Rectal smooth muscle tissue (tissue), 1 donor: Measurements from ENCODE around the gene RALGAPA2.
A peak's percentile ranks its signal among the peaks of the same experiment; 100 is the strongest.

Experiments used
- H3K27ac ChIP-seq: one replicate; pipeline ENCODE4 v1.7.0; 2013; ENCODE audit warnings: low read depth, low read length, inconsistent platforms
- H3K27me3 ChIP-seq: one replicate; pipeline ENCODE4 v1.7.0; 2013; ENCODE audit warnings: low read length; ENCODE audit not compliant: control insufficient read depth, insufficient read depth
- H3K36me3 ChIP-seq: one replicate; pipeline ENCODE4 v1.7.0; 2013; ENCODE audit warnings: low read length; ENCODE audit not compliant: control insufficient read depth, insufficient read depth
- H3K4me1 ChIP-seq: one replicate; pipeline ENCODE4 v1.7.0; 2013; ENCODE audit warnings: low read length; ENCODE audit not compliant: control insufficient read depth, insufficient read depth
- H3K4me3 ChIP-seq: one replicate; pipeline ENCODE4 v1.7.0; 2013; ENCODE audit warnings: low read length
- H3K9ac ChIP-seq: one replicate; pipeline ENCODE4 v1.7.0; 2013; ENCODE audit warnings: low read length

Gene RALGAPA2

DNA sequence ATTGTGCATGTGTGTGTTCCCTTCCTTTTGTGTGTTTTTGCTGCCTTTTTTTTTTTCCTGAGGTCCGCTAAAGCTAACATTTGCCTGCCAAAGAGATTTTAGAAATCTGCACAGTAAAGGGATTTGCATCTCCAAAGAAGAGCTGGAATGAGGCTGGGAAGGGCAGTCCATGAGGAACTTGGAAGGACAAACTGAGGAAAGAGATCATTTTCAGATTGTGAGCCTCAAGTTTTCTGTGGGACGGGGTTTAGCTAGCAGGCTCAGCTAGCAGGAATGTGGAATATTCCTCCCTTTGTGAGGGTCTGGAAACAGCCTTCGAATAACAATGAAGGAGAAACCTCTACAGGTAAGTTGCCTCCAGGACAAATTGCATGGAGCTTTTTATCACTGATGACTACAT is 340.8 kb downstream of the RALGAPA2 start:
- Histone ChIP-seq H3K4me1 (no peaks in the 10 kb centered on the region), H3K9ac (no peak overlapping the region), H3K4me3 (no peak overlapping the region), H3K27ac (no peak overlapping the region), H3K36me3 (no peaks in the 10 kb centered on the region), H3K27me3 (peaks cover 8% of the 10 kb centered on the region)

DNA sequence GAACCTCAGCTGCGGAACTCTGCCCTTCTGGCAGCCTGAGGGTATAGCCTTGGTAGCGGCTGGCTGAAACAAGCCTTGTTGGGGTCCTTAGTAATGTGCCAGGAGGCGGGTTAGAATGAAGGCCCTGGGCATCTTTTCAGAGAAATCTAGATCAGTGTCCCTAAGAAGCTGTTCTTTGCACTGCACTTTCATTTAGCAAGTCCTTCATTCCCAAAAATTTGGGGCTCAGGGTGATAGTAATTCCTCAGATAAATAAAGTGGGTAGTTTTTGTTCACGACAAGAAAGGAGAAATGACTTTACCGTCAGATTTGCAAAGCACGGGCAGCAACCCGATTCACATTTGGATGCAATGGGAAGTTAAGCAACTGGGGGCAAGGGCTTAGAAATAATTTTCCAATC is 341.4 kb downstream of the RALGAPA2 start:
- Histone ChIP-seq H3K36me3 (no peaks in the 10 kb centered on the region), H3K27ac (no peak overlapping the region), H3K27me3 (peaks cover 8% of the 10 kb centered on the region), H3K4me1 (no peaks in the 10 kb centered on the region), H3K4me3 (no peak overlapping the region), H3K9ac (no peak overlapping the region)

GRCh38 chr20:20370094-20370575 is 342.3 kb downstream of the RALGAPA2 start:
- Histone ChIP-seq H3K36me3 (no peaks in the 10 kb centered on the region), H3K9ac (no peak overlapping the region), H3K27ac (no peak overlapping the region), H3K27me3 (peaks cover 10% of the 10 kb centered on the region), H3K4me3 (no peak overlapping the region), H3K4me1 (no peaks in the 10 kb centered on the region)

- Histone ChIP-seq H3K27me3 (peaks cover 12% of the 10 kb centered on the region), H3K27ac (no peak overlapping the region), H3K4me3 (peak overlapping the region; percentile 41), H3K4me1 (no peaks in the 10 kb centered on the region), H3K36me3 (no peaks in the 10 kb centered on the region), H3K9ac (no peak overlapping the region)
Measured at GRCh38 chr20:20369250-20370093, 343.0 kb downstream of the RALGAPA2 start.

DNA sequence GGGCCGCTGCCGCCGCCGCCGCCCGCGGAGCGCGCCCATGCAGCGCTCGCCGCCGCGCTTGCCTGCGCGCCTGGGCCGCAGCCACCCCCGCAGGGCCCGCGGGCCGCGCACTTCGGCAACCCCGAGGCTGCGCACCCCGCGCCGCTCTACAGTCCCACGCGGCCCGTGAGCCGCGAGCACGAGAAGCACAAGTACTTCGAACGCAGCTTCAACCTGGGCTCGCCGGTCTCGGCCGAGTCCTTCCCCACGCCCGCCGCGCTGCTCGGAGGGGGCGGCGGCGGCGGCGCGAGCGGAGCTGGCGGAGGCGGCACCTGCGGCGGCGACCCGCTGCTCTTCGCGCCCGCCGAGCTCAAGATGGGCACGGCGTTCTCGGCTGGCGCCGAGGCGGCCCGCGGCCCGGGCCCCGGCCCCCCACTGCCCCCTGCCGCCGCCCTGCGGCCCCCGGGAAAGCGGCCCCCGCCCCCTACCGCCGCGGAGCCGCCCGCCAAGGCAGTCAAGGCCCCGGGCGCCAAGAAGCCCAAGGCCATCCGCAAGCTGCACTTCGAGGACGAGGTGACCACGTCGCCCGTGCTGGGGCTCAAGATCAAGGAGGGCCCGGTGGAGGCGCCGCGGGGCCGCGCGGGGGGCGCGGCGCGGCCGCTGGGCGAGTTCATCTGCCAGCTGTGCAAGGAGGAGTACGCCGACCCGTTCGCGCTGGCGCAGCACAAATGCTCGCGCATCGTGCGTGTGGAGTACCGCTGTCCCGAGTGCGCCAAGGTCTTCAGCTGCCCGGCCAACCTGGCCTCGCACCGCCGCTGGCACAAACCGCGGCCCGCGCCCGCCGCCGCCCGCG is 343.8 kb downstream of the RALGAPA2 start:
- Histone ChIP-seq H3K36me3 (no peaks in the 10 kb centered on the region), H3K27ac (no peak overlapping the region), H3K9ac (no peak overlapping the region), H3K4me1 (no peaks in the 10 kb centered on the region), H3K4me3 (peak overlapping the region; percentile 52), H3K27me3 (peaks cover 20% of the 10 kb centered on the region)

DNA sequence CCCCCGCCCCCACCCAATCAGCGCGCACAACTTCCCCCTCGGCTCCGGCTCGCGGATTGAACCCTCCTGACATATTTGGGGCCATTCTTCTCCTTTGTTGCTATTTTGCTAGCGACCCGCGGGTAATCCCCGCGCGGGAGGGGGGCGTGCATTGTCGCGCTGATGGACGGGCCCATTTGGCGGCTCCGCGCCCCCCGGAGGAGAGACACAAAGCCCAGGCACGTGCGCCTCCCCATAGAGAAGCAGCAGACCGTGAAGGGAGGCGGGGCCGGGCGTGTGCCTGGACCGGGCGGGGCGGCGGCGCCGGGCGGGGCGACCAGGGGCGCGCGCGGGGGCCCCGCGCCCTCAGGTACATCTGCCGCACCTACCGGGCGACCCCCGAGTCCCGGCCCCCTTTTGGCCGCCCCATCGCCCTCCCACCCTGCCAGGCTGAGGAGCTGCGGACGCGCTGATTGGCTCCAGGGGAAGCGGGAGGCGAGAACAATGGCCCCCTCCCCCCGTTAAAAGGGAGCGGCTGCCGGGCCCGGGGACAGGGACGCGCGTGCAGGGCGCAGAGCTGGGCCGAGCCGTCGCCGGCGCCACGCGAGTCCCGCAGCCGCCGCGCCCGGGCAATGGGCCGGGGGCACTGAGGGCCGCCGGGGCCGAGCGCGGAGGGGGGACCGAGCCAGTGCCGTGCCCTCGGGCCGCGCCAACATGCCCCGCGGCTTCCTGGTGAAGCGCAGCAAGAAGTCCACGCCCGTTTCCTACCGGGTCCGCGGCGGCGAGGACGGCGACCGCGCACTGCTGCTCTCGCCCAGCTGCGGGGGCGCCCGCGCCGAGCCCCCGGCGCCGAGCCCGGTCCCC is 344.6 kb downstream of the RALGAPA2 start, which contains the start of gene INSM1:
Gene INSM1, plus strand, starts transcription at position 530 of the 843 bp plus-strand sequence. Its CDS starts 164 bp downstream, at position 694.
- H3K36me3 ChIP-seq, result no peaks in the 10 kb centered on the region
- H3K9ac ChIP-seq, result no peak within 1 kb of the TSS
- no peaks in the 10 kb centered on the region for H3K4me1 ChIP-seq
- H3K27me3 ChIP-seq, result peaks cover 23% of the 10 kb centered on the region
- peak within 1 kb of the TSS; percentile 52 for H3K4me3 ChIP-seq
- no peak within 1 kb of the TSS for H3K27ac ChIP-seq

DNA sequence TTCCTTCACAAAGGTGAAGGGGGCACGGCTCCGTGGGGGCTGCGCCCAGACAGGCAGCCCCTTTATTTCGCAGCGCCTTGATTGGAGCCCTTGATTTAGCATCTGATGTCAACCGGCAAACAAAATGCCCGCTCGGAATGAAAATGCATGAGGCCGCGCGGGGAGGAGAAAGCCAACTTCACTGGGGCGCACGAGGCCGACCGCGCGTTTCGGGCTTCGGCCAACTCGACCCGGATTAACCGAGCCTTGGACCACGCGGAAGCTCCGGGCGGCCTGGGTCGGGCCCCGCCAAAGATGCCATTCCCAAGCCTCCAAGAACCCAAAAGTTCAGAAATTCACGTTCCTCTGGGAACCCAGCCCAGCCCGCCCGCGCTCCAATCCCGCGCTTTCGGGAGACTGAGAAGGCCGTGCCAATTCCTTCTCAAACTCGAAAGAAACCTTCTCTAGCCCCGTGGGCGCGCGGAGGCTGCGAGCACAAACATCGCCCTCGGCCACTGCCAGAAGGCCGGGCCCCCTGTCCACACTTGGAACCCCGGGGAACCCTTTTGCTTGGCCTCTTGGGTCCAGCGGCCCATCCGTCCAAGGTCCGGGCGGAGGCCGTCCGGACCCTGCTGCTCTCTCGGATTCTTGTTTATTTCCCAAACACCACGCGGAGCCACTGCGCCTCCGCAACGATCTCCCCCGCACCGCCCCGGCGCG is 345.4 kb downstream of the RALGAPA2 start:
- H3K36me3 ChIP-seq, result no peaks in the 10 kb centered on the region
- no peak overlapping the region for H3K9ac ChIP-seq
- no peak overlapping the region for H3K27ac ChIP-seq
- H3K4me3 ChIP-seq, result no peak overlapping the region
- no peaks in the 10 kb centered on the region for H3K4me1 ChIP-seq
- H3K27me3 ChIP-seq, result peaks cover 23% of the 10 kb centered on the region

DNA sequence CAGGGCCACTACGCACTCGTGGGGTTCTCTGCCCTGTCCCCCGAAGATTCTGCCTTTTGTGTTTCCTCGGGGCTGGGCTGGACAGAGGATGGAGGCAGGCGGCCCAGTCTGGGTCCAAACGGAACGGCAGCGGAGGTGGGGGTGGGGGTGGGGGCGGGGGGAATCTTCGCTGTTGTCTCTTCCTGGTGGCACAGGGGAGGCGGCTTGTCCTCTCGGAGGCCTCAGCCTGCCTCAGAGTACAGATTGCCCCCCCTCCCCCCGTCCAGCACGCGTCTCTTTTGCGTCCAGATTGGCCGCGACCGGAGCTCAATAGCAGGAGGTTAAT is 345.9 kb downstream of the RALGAPA2 start:
- no peak overlapping the region for H3K4me3 ChIP-seq
- H3K27ac ChIP-seq, result no peak overlapping the region
- no peak overlapping the region for H3K9ac ChIP-seq
- no peaks in the 10 kb centered on the region for H3K4me1 ChIP-seq
- peaks cover 25% of the 10 kb centered on the region for H3K27me3 ChIP-seq
- H3K36me3 ChIP-seq, result no peaks in the 10 kb centered on the region

DNA sequence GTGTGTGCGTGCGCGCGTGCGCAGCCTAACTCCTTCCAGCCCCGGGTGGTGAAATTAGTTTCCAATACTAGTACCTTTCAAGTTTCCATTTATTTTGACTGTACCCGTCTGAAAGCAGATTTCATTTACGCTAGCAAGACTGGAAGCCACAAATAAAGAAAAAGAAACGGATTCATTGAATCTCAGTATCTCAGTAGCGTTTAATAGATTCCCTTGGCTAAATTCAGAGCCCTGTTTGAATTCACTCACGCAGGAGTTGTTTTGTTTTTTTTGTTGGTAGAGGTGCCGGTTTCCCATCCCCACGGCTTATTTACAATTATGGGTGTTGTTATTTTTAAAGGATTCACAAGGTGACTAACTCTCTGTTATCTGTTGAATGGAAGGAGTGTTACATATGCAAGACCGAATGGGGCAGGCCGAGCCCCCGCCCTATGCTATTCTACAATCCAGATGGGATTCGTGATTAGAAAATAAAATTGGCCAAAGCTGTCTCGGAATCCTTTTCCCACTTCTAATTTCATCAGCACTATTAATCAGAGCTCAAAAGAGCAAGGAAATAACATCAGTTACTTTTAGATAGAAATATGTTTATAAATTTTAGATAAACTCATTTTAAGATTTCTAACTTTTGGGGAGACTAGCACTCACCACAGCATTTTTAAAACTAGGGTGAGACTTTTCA is 346.8 kb downstream of the RALGAPA2 start:
- no peaks in the 10 kb centered on the region for H3K36me3 ChIP-seq
- no peak overlapping the region for H3K27ac ChIP-seq
- H3K4me1 ChIP-seq, result no peaks in the 10 kb centered on the region
- H3K9ac ChIP-seq, result no peak overlapping the region
- peaks cover 28% of the 10 kb centered on the region for H3K27me3 ChIP-seq
- H3K4me3 ChIP-seq, result no peak overlapping the region

- H3K9ac ChIP-seq, result no peak overlapping the region
- H3K4me1 ChIP-seq, result no peaks in the 10 kb centered on the region
- H3K4me3 ChIP-seq, result no peak overlapping the region
- H3K36me3 ChIP-seq, result no peaks in the 10 kb centered on the region
- H3K27ac ChIP-seq, result no peak overlapping the region
- peaks cover 28% of the 10 kb centered on the region for H3K27me3 ChIP-seq
Measured at GRCh38 chr20:20364593-20365479, 347.6 kb downstream of the RALGAPA2 start.
